Stimulated activated CD4-positive, alpha-beta T cell treated with anti-CD3 and anti-CD28 coated beads, Interleukin-2, amount 100 ng/mL, for 24 hours (primary cell): ENCODE data around the gene TMEM176B.
"Not testable (repeated sequence)": the region's sequence is repeated elsewhere in the genome, so short reads cannot be mapped to it uniquely, and the experiment has no call there.

Source experiments
- DNase-seq, 2 donors: peaks; one replicate each; pipeline ENCODE4 v3.0.0-alpha.2; 2020

Gene TMEM176B

GRCh38 chr7:150820578-150821198 is 20.5 kb upstream of the TMEM176B start:
- DNase-seq = no peak

GRCh38 chr7:150820148-150820547 is 20.0 kb upstream of the TMEM176B start:
- no peak for DNase-seq

DNA sequence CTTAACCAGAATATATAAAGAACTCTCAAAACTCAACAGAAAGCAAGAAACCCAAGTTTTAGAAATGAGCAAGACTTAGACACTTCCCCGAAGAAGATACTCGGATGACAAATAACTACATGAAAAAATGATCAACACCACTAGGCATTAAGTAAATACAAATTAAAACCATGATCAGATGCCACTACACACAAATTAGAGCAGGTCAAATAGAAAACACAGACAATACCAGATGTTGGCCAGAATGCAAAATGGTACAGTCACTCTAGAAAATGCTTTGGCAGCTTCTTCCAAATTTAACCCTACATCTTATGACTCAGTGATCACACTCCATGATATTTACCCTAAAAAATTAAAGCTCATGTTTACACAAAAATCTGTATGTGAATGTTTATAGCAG is 18.8 kb upstream of the TMEM176B start:
- DNase-seq = no peak

- no peak for DNase-seq
Measured at GRCh38 chr7:150814328-150815001, 14.3 kb upstream of the TMEM176B start.

DNA sequence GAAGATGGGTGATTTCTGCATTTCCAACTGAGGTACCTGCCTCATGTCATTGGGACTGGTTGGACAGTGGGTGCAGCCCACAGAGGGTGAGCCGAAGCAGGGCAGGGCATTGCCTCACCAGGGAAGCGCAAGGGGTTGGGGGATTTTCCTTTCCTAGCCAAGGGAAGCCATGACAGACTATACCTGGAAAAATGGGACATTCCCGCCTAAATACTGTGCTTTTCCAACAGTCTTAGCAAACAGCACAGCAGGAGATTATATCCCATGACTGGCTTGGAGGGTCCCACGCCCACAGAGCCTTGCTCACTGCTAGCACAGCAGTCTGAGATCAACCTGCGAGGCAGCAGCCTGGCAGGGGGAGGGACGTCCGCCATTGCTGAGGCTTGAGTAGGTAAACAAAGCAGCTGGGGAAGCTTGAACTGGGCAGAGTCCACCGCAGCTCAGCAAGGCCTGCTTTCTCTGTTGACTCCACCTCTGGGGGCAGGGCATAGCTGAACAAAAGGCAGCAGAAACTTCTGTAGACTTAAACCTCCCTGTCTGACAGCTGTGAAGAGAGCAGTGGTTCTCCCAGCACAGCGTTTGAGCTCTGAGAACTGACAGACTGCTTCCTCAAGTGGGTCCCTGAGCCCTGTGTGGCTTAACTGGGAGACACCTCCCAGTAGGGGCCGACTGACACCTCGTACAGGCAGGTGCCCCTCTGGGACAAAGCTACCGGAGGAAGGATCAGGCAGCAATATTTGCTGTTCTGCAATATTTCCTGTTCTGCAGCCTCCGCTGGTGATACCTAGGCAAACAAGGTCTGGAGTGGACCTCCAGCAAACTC is 7.7 kb upstream of the TMEM176B start:
- DNase-seq = not testable (repeated sequence)

GRCh38 chr7:150806863-150807262 is 6.7 kb upstream of the TMEM176B start:
- DNase-seq = no peak

DNA sequence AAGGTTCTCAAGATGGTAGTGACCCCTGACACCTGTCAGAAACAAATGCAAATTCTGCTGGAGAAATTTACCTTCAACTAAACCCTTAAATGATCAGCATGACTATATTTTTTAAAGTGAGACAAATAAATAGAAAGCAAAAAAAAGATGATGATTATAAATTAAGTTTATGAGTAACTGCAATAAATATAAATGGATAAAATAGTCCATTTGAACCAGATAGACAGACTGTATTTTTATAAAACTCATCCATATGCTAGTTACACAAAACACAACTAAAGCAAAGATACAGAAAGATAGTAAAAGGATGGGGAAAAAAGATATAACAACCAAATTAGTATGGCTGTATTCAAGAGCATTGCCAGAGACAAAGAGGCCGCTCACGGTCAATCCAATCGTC is 6.3 kb upstream of the TMEM176B start:
- DNase-seq = no peak

- no peak for DNase-seq
Measured at GRCh38 chr7:150805864-150806263, 5.7 kb upstream of the TMEM176B start.

DNA sequence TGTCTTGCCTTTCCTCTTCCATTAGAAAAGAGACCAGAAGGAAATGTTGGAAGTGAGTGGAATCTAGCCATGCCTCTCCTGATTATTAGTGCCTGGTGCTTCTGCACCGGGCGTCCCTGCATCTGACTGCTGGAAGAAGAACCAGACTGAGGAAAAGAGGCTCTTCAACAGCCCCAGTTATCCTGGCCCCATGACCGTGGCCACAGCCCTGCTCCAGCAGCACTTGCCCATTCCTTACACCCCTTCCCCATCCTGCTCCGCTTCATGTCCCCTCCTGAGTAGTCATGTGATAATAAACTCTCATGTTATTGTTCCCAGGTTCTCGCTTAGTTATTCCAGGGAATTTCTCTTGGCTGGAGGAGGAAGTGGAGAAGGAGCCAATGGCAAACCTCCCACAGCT is 4.6 kb upstream of the TMEM176B start:
- no peak for DNase-seq

DNA sequence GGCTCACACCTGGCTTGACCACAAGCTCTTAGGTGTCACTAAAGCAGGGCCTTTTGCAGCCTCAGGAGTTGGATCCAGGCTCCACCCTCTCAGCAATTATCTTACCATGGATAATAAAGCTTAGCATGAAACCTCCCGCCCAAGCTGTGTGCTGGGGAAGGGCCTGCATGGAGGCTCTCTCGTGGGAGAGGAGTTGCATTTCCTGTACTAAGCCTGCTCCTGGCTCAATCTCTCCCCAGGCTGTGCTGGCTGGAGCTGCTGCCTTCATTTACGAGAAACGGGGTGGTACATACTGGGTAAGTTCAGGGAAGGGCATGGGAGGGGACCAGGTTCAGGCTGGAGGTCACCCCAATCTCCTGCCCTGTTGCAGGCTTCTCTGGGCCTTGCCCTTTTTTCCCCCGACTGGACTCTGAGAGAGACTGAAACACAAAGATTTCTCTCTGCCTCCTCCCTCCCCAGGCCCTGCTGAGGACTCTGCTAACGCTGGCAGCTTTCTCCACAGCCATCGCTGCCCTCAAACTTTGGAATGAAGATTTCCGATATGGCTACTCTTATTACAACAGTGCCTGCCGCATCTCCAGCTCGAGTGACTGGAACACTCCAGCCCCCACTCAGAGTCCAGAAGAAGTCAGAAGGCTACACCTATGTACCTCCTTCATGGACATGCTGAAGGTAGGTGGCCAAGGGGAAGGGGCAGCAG is 3.1 kb upstream of the TMEM176B start:
- no peak for DNase-seq

DNA sequence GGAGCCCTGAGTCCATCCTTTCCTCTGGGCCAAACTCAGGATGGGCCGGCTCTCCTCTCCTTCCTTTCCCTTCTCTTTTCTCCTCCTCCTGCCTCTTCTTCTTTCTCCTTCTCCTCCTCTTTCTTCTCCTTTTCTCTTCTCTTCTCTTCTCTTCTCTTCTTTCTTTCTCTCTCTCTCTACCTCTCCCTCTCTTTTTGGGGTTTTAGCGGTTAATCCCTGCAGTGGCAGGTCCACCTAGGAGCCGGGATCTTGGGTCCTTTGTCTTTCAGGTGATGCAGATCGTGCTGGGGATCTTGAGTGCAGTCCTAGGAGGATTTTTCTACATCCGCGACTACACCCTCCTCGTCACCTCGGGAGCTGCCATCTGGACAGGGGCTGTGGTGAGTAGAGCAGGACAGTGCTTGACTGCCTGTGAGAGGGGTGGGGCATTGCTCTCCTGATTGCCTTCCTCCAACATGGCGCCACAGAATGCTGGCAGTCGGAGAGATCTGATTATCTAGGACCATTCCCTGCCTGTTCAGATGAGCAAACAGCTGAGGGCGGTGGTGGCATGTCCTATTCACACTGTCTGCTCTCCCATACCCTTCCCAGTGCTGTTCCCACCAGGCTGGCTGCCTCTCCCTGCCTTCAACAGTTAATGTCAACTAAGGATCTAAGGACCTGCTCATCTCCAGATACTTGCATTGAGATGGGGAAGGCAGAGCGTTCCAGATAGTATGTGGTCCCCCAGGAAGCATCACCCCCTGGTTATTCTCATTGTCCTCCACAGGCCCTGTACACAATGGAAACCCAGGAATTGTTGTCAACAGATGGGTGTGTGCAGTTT is 2.0 kb upstream of the TMEM176B start:
- DNase-seq = no peak

- no peak for DNase-seq
Measured at GRCh38 chr7:150801242-150801945, 1.2 kb upstream of the TMEM176B start.

GRCh38 chr7:150800581-150801241 is 547 bp upstream of the TMEM176B start, which contains the start of gene TMEM176A:
TSS of gene TMEM176A (plus strand) at chr7:150800769. CDS start at chr7:150801551, 782 bp downstream.
- DNase-seq = peak in 1 of 2 donors; percentile 27

- DNase-seq = no peak
Measured at GRCh38 chr7:150799156-150799555, 1.0 kb downstream of the TMEM176B start.

- no peak for DNase-seq
Measured at GRCh38 chr7:150797661-150798060, 2.5 kb downstream of the TMEM176B start.

- no peak for DNase-seq
Measured at GRCh38 chr7:150793569-150794238, 6.5 kb downstream of the TMEM176B start.

GRCh38 chr7:150791746-150792452 is 8.3 kb downstream of the TMEM176B start:
- DNase-seq = no peak

DNA sequence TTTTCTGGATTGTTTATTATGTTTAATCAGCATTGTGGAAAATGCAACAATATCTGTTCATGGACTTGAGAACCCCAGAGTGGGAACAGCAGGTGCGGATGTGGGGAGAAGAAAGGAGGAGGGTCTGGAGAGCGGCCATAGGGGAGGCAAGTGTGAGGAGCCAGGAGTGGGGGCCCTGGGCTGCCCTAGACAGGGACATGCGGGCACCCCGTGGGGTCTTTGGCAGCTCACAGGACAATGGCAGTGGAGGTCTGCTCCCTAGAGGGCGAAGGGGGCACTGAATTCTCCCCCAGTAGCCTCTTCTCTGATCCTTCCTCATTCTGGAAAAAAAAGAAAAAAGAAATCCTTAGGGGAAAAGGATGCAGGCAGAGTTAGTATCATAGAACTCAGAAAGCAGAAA is 8.9 kb downstream of the TMEM176B start:
- DNase-seq = no peak

GRCh38 chr7:150790416-150791075 is 9.6 kb downstream of the TMEM176B start:
- no peak for DNase-seq
